GM23338 (cell line): Measurements from ENCODE around the gene NDUFAF8. TPM values are rescaled to one million over a fixed set of nuclear protein-coding genes. Genes with fewer than 3 reads are reported as not detected.

Experiments
- ATAC-seq: fragments of 200-7000 bp; cut with Tn5 transposase; 3 replicates; pipeline ENCODE4 v1.9.1; 2020
- DNase-seq: peaks from one replicate; pipeline ENCODE4 v3.0.0-alpha.2; 2015; ENCODE audit warnings: low spot score
- H2AFZ ChIP-seq: fragments of 200-600 bp; sonication (generic); 2 replicates; pipeline ENCODE4 v1.8.0; 2016; ENCODE audit warnings: antibody characterized with exemption, mild to moderate bottlenecking, moderate library complexity
- H3F3A ChIP-seq: fragments of 200-600 bp; sonication (generic); replicated peaks from 2 replicates; pipeline ENCODE4 v1.8.0; 2017; ENCODE audit warnings: antibody characterized with exemption, mixed run types, low read depth
- H3K27ac ChIP-seq: fragments of 200-600 bp; sonication (generic); 2 replicates; pipeline ENCODE4 v1.6.1; 2016; ENCODE audit warnings: low read depth
- H3K27me3 ChIP-seq: fragments of 200-600 bp; sonication (generic); 2 replicates; pipeline ENCODE4 v1.8.0; 2016; ENCODE audit warnings: mild to moderate bottlenecking, mixed run types, moderate library complexity; ENCODE audit not compliant: insufficient read depth
- H3K36me3 ChIP-seq: fragments of 200-600 bp; sonication (generic); 2 replicates; pipeline ENCODE4 v1.8.0; 2016; ENCODE audit warnings: mild to moderate bottlenecking; ENCODE audit not compliant: insufficient read depth
- H3K4me1 ChIP-seq: fragments of 200-600 bp; sonication (generic); 2 replicates; pipeline ENCODE4 v1.8.0; 2016; ENCODE audit warnings: mild to moderate bottlenecking, moderate library complexity; ENCODE audit not compliant: insufficient read depth
- H3K4me2 ChIP-seq: fragments of 200-600 bp; sonication (generic); 2 replicates; pipeline ENCODE4 v1.7.1; 2017; ENCODE audit warnings: mixed run types
- H3K4me3 ChIP-seq: fragments of 200-600 bp; sonication (generic); 2 replicates; pipeline ENCODE4 v1.6.1; 2016; ENCODE audit warnings: mixed run types
- H3K79me2 ChIP-seq: fragments of 200-600 bp; sonication (generic); replicated peaks from 2 replicates; pipeline ENCODE4 v1.8.0; 2017; ENCODE audit warnings: mild to moderate bottlenecking; ENCODE audit not compliant: insufficient read depth
- H3K9me2 ChIP-seq: fragments of 200-600 bp; sonication (generic); 2 replicates; pipeline ENCODE4 v1.8.0; 2017; ENCODE audit not compliant: insufficient read depth
- H4K20me1 ChIP-seq: fragments of 200-600 bp; sonication (generic); replicated peaks from 2 replicates; pipeline ENCODE4 v1.8.0; 2017; ENCODE audit warnings: mild to moderate bottlenecking; ENCODE audit not compliant: insufficient read depth
- H3K27ac Mint-ChIP-seq: 2 replicates; pipeline ENCODE4 v1.8.0; 2020; ENCODE audit warnings: inconsistent platforms, mild to moderate bottlenecking, moderate library complexity, mixed read lengths
- H3K27me3 Mint-ChIP-seq: 3 replicates; pipeline ENCODE4 v1.8.0; 2022; ENCODE audit warnings: low read depth, mild to moderate bottlenecking, moderate library complexity, mixed read lengths, inconsistent platforms; ENCODE audit not compliant: insufficient read depth, poor library complexity
- H3K36me3 Mint-ChIP-seq: 3 replicates; pipeline ENCODE4 v1.8.0; 2021; ENCODE audit warnings: low read depth, mild to moderate bottlenecking, inconsistent platforms, moderate library complexity, mixed read lengths
- H3K4me1 Mint-ChIP-seq: 3 replicates; pipeline ENCODE4 v1.8.0; 2020; ENCODE audit warnings: mild to moderate bottlenecking, inconsistent platforms, mixed read lengths
- H3K4me3 Mint-ChIP-seq: 3 replicates; pipeline ENCODE4 v1.8.0; 2021; ENCODE audit warnings: moderate library complexity, mild to moderate bottlenecking, inconsistent platforms, mixed read lengths
- H3K9me3 Mint-ChIP-seq: 3 replicates; pipeline ENCODE4 v1.8.0; 2020; ENCODE audit warnings: moderate library complexity, mild to moderate bottlenecking, inconsistent platforms, mixed read lengths
- EZH2 ChIP-seq: fragments of 200-600 bp; sonication (generic); IDR thresholded peaks from one replicate; pipeline ENCODE4 v1.8.0; 2017; ENCODE audit warnings: antibody characterized with exemption, mild to moderate bottlenecking, low read depth; ENCODE audit not compliant: unreplicated experiment
- JUNB ChIP-seq: IDR thresholded peaks from one replicate; pipeline ENCODE4 v1.6.1; 2016; ENCODE audit warnings: antibody characterized with exemption; ENCODE audit not compliant: unreplicated experiment
- STAT1 ChIP-seq: IDR thresholded peaks from one replicate; pipeline ENCODE4 v1.6.1; 2016; ENCODE audit warnings: antibody characterized with exemption; ENCODE audit not compliant: unreplicated experiment
- polyA plus RNA-seq: library from polyadenylated mRNA; unstranded; fragments of >200 nt; fragmentation: Nextera tagmentation; extraction: Ambion mirVana; gene quantifications from 2 replicates; pipeline ENCODE4 v1.2.1, GENCODE V29; 2016
- total RNA-seq: library from RNA; depleted of rRNA; stranded (reverse); fragments of >200 nt; shearing (Covaris generic); gene quantifications from 2 replicates; pipeline ENCODE4 v1.2.3, GENCODE V29; 2014
- TF ChIP-seq, protein P1 (sequence below), 2 experiments: fragments of 200-600 bp in 1 of 2; sonication (generic) in 1 of 2; conservative IDR thresholded peaks; 2 replicates each; pipeline versions ENCODE4 v1.5.1 to v1.6.1; 2016 to 2017; ENCODE audit warnings: antibody characterized with exemption in 2 of 2, low read depth in 2 of 2, mild to moderate bottlenecking in 2 of 2, moderate library complexity in 1 of 2

NDUFAF8 gene
- total and polyA plus RNA-seq, 2 experiments from 2014 or later = 21.5 to 156 TPM

- peaks cover 17% of the 10 kb centered on the region for H3K79me2 ChIP-seq
- no peaks in the 10 kb centered on the region for H3K36me3 ChIP-seq
- peaks cover 16% of the 10 kb centered on the region for H3K36me3 Mint-ChIP-seq
- H3K4me1 ChIP-seq = no peaks in the 10 kb centered on the region; the same call in 1 of the 2 replicates
- peak overlapping the region; percentile 96 for H3K4me3 Mint-ChIP-seq
- H3K4me2 ChIP-seq = peak overlapping the region; percentile 14; the same call in 1 of the 2 replicates
- DNase-seq (no peak), ATAC-seq (no peak)
- peaks cover 22% of the 10 kb centered on the region for H3K27me3 Mint-ChIP-seq
- H3K27ac ChIP-seq = no peak overlapping the region
- H3K4me1 Mint-ChIP-seq = peaks cover 28% of the 10 kb centered on the region
- peaks cover 11% of the 10 kb centered on the region; the same call in 1 of the 2 replicates for H3F3A ChIP-seq
- H4K20me1 ChIP-seq = peaks cover 6% of the 10 kb centered on the region; the same call in 1 of the 2 replicates
- H3K27ac Mint-ChIP-seq = no peak overlapping the region
- TF ChIP-seq, protein P1, sequence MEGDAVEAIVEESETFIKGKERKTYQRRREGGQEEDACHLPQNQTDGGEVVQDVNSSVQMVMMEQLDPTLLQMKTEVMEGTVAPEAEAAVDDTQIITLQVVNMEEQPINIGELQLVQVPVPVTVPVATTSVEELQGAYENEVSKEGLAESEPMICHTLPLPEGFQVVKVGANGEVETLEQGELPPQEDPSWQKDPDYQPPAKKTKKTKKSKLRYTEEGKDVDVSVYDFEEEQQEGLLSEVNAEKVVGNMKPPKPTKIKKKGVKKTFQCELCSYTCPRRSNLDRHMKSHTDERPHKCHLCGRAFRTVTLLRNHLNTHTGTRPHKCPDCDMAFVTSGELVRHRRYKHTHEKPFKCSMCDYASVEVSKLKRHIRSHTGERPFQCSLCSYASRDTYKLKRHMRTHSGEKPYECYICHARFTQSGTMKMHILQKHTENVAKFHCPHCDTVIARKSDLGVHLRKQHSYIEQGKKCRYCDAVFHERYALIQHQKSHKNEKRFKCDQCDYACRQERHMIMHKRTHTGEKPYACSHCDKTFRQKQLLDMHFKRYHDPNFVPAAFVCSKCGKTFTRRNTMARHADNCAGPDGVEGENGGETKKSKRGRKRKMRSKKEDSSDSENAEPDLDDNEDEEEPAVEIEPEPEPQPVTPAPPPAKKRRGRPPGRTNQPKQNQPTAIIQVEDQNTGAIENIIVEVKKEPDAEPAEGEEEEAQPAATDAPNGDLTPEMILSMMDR (conservative IDR thresholded peaks at IDR 0.05; ENCODE audit: low read depth in 2 of 2) = no peak
- H3K9me3 Mint-ChIP-seq = no peaks in the 10 kb centered on the region; the same call in 2 of the 3 replicates
- no peak overlapping the region for H3K4me3 ChIP-seq
- H3K27me3 ChIP-seq = no peaks in the 10 kb centered on the region
- no peaks in the 10 kb centered on the region for H3K9me2 ChIP-seq
- no peak overlapping the region for H2AFZ ChIP-seq
These were observed 2.1 kb downstream of the NDUFAF8 start for GRCh38 chr17:81241203-81241602.

GRCh38 chr17:81241648-81242420, 2.7 kb downstream of the NDUFAF8 start:
- H2AFZ ChIP-seq = no peak overlapping the region
- peak; percentile 85 for DNase-seq
- no peak overlapping the region; the same call in 1 of the 2 replicates for H3K27ac Mint-ChIP-seq
- H3K36me3 ChIP-seq = no peaks in the 10 kb centered on the region
- H3K27ac ChIP-seq = no peak overlapping the region
- H3K4me3 ChIP-seq = no peak overlapping the region
- no peaks in the 10 kb centered on the region for H3K27me3 ChIP-seq
- H3K27me3 Mint-ChIP-seq = peaks cover 24% of the 10 kb centered on the region
- peaks cover 6% of the 10 kb centered on the region; the same call in 1 of the 2 replicates for H4K20me1 ChIP-seq
- H3K4me3 Mint-ChIP-seq = peak overlapping the region; percentile 96; the same call in 2 of the 3 replicates
- peaks cover 16% of the 10 kb centered on the region for H3K36me3 Mint-ChIP-seq
- peaks cover 11% of the 10 kb centered on the region; the same call in 1 of the 2 replicates for H3F3A ChIP-seq
- TF ChIP-seq, protein P1 (conservative IDR thresholded peaks at IDR 0.05; ENCODE audit: low read depth in 2 of 2) = peak; percentile 73 to 95
- no peak for TF ChIP-seq EZH2
- TF ChIP-seq JUNB = no peak
- TF ChIP-seq STAT1 = no peak
- H3K4me1 Mint-ChIP-seq = peaks cover 28% of the 10 kb centered on the region
- peak; percentile 30 for ATAC-seq
- no peaks in the 10 kb centered on the region; the same call in 1 of the 2 replicates for H3K4me1 ChIP-seq
- no peaks in the 10 kb centered on the region; the same call in 2 of the 3 replicates for H3K9me3 Mint-ChIP-seq
- no peak overlapping the region; the same call in 1 of the 2 replicates for H3K4me2 ChIP-seq
- peaks cover 17% of the 10 kb centered on the region for H3K79me2 ChIP-seq
- no peaks in the 10 kb centered on the region for H3K9me2 ChIP-seq
